Skeletal muscle tissue (tissue), 4 donors: ENCODE measurements around the gene LILRB2. TPM values are rescaled to one million over a fixed set of nuclear protein-coding genes. Genes with fewer than 3 reads are reported as not detected.
"Not testable (repeated sequence)": the region's sequence is repeated elsewhere in the genome, so short reads cannot be mapped to it uniquely, and the experiment has no call there.

Source experiments
- H3K27ac ChIP-seq: one replicate; pipeline ENCODE4 v1.7.0; 2013; ENCODE audit warnings: mild to moderate bottlenecking, low read depth, low read length, inconsistent platforms
- H3K27me3 ChIP-seq, 3 donors: one replicate each; pipeline ENCODE4 v1.7.0; 2013; ENCODE audit warnings: low read length in 3 of 3; ENCODE audit not compliant: control insufficient read depth in 3 of 3, insufficient read depth in 3 of 3
- H3K36me3 ChIP-seq, 3 donors: one replicate each; pipeline ENCODE4 v1.7.0; 2013; ENCODE audit warnings: low read length in 3 of 3; ENCODE audit not compliant: control insufficient read depth in 3 of 3, insufficient read depth in 3 of 3
- H3K4me1 ChIP-seq, 3 donors: one replicate each; pipeline ENCODE4 v1.7.0; 2013; ENCODE audit warnings: low read length in 3 of 3, mild to moderate bottlenecking in 3 of 3; ENCODE audit not compliant: control insufficient read depth in 3 of 3, insufficient read depth in 3 of 3
- H3K4me3 ChIP-seq, 3 donors: one replicate each; pipeline ENCODE4 v1.7.0; 2013; ENCODE audit warnings: low read length in 3 of 3
- H3K9ac ChIP-seq, 3 donors: one replicate each; pipeline ENCODE4 v1.7.0; 2013; ENCODE audit warnings: low read length in 3 of 3, mild to moderate bottlenecking in 3 of 3, moderate library complexity in 2 of 3, low read depth in 1 of 3
- H3K9me3 ChIP-seq, 3 donors: one replicate each; pipeline ENCODE4 v1.7.0; 2013; ENCODE audit warnings: low read length in 3 of 3; ENCODE audit not compliant: control insufficient read depth in 3 of 3
- total RNA-seq: library from RNA; depleted of rRNA; stranded (reverse); fragments of >200 nt; gene quantifications from one replicate; pipeline ENCODE4 v1.2.3, GENCODE V29; 2014
- donor health status: Osteomylitis.

LILRB2 gene
- total RNA-seq, 1 donor from 2014 or later, result 0.52 TPM

- H3K9me3 ChIP-seq, result no peaks in the 10 kb centered on the region
- H3K27ac ChIP-seq, result no peak overlapping the region
- no peak overlapping the region for H3K4me3 ChIP-seq
- no peak overlapping the region for H3K9ac ChIP-seq
- H3K27me3 ChIP-seq, result peaks cover 6 to 10% (median 9%) of the 10 kb centered on the region in 3 donors
- H3K4me1 ChIP-seq, result no peaks in the 10 kb centered on the region
- H3K36me3 ChIP-seq, result no peaks in the 10 kb centered on the region
Observed at GRCh38 chr19:54275951-54276350, 5.0 kb downstream of the LILRB2 start.

GRCh38 chr19:54274516-54274915 lies 6.4 kb downstream of the LILRB2 start:
- not testable (repeated sequence) for H3K4me3 ChIP-seq, H3K27ac ChIP-seq, H3K9ac ChIP-seq, H3K4me1 ChIP-seq, H3K9me3 ChIP-seq, H3K36me3 ChIP-seq
- peaks cover 1 to 12% (median 1%) of the 10 kb centered on the region in 3 donors for H3K27me3 ChIP-seq

GRCh38 chr19:54273821-54274220 lies 7.1 kb downstream of the LILRB2 start:
- no peaks in the 10 kb centered on the region for H3K36me3 ChIP-seq
- no peak overlapping the region for H3K9ac ChIP-seq
- H3K4me3 ChIP-seq, result no peak overlapping the region
- no peak overlapping the region for H3K27ac ChIP-seq
- H3K27me3 ChIP-seq, result peaks cover 0 to 6% (median 0%) of the 10 kb centered on the region in 3 donors
- no peaks in the 10 kb centered on the region for H3K4me1 ChIP-seq
- no peaks in the 10 kb centered on the region for H3K9me3 ChIP-seq

- not testable (repeated sequence) for H3K4me1 ChIP-seq, H3K4me3 ChIP-seq, H3K36me3 ChIP-seq, H3K9ac ChIP-seq, H3K27ac ChIP-seq, H3K9me3 ChIP-seq, H3K27me3 ChIP-seq
Observed at GRCh38 chr19:54272181-54272580, 8.7 kb downstream of the LILRB2 start.

GRCh38 chr19:54271587-54271986 lies 9.3 kb downstream of the LILRB2 start:
- H3K9ac ChIP-seq, H3K4me1 ChIP-seq, H3K4me3 ChIP-seq, H3K36me3 ChIP-seq, H3K27ac ChIP-seq, H3K27me3 ChIP-seq, H3K9me3 ChIP-seq: not testable (repeated sequence)

- Histone ChIP-seq H3K27ac (no peak overlapping the region), H3K36me3 (no peaks in the 10 kb centered on the region), H3K9ac (no peak overlapping the region), H3K9me3 (no peaks in the 10 kb centered on the region), H3K27me3 (peaks cover 0 to 8% (median 0%) of the 10 kb centered on the region in 3 donors), H3K4me1 (no peaks in the 10 kb centered on the region), H3K4me3 (no peak overlapping the region)
Observed at GRCh38 chr19:54271106-54271505, 9.8 kb downstream of the LILRB2 start.

- peaks cover 0 to 8% (median 0%) of the 10 kb centered on the region in 3 donors for H3K27me3 ChIP-seq
- no peak overlapping the region for H3K9ac ChIP-seq
- no peak overlapping the region for H3K27ac ChIP-seq
- no peaks in the 10 kb centered on the region for H3K9me3 ChIP-seq
- no peak overlapping the region for H3K4me3 ChIP-seq
- no peaks in the 10 kb centered on the region for H3K4me1 ChIP-seq
- H3K36me3 ChIP-seq, result no peaks in the 10 kb centered on the region
Observed at GRCh38 chr19:54268936-54269335, 12.0 kb downstream of the LILRB2 start.

GRCh38 chr19:54266133-54266532 lies 14.8 kb downstream of the LILRB2 start:
- no peak overlapping the region for H3K9ac ChIP-seq
- H3K36me3 ChIP-seq, result no peaks in the 10 kb centered on the region
- no peak overlapping the region for H3K4me3 ChIP-seq
- no peak overlapping the region for H3K27ac ChIP-seq
- no peaks in the 10 kb centered on the region for H3K4me1 ChIP-seq
- peaks cover 0 to 12% (median 0%) of the 10 kb centered on the region in 3 donors for H3K27me3 ChIP-seq
- H3K9me3 ChIP-seq, result no peaks in the 10 kb centered on the region

- Histone ChIP-seq H3K27me3 (peaks cover 0 to 8% (median 4%) of the 10 kb centered on the region in 3 donors), H3K4me1 (no peaks in the 10 kb centered on the region), H3K4me3 (no peak overlapping the region), H3K9ac (no peak overlapping the region), H3K27ac (no peak overlapping the region), H3K9me3 (peaks cover 0 to 2% (median 0%) of the 10 kb centered on the region in 3 donors), H3K36me3 (no peaks in the 10 kb centered on the region)
Observed at GRCh38 chr19:54262470-54262869, 18.4 kb downstream of the LILRB2 start.

- Histone ChIP-seq H3K27ac (no peak overlapping the region), H3K4me3 (no peak overlapping the region), H3K9me3 (peaks cover 0 to 2% (median 0%) of the 10 kb centered on the region in 3 donors), H3K36me3 (no peaks in the 10 kb centered on the region), H3K4me1 (no peaks in the 10 kb centered on the region), H3K9ac (no peak overlapping the region), H3K27me3 (peaks cover under 1 to 10% (median 6%) of the 10 kb centered on the region in 3 donors)
Observed at GRCh38 chr19:54262066-54262465, 18.8 kb downstream of the LILRB2 start.

GRCh38 chr19:54257116-54257480 lies 23.8 kb downstream of the LILRB2 start, which contains the start of gene LILRB5:
LILRB5 (minus strand) TSS chr19:54257273; CDS start chr19:54257193, 80 bp downstream.
- Histone ChIP-seq H3K27me3 (peaks cover 15 to 40% (median 30%) of the 10 kb centered on the region in 3 donors), H3K4me3 (peak within 1 kb of the TSS in 1 of 3 donors; percentile 30), H3K27ac (no peak within 1 kb of the TSS)

More at GRCh38 chr19:54257116-54257480, 23.8 kb downstream of the LILRB2 start, which contains the start of gene LILRB5:
- Histone ChIP-seq H3K9ac (no peak within 1 kb of the TSS), H3K9me3 (peaks cover 0 to 2% (median 0%) of the 10 kb centered on the region in 3 donors), H3K36me3 (no peaks in the 10 kb centered on the region), H3K4me1 (no peaks in the 10 kb centered on the region)
